ENCODE results near the gene CDH22. TPM values are rescaled to one million over a fixed set of nuclear protein-coding genes. Genes with fewer than 3 reads are reported as not detected.

Gene CDH22
- total RNA-seq, 4 donors from 2014 or later = not detected

GRCh38 chr20:46252352-46253091 is 55.8 kb downstream of the CDH22 start:
- Histone ChIP-seq H3K27me3 (peaks cover 0 to 13% of the 10 kb centered on the region in 2 donors), H3K4me3 (no peak overlapping the region), H3K4me1 (no peaks in the 10 kb centered on the region), H3K9me3 (no peaks in the 10 kb centered on the region), H3K27ac (no peak overlapping the region), H3K36me3 (no peaks in the 10 kb centered on the region)
- DNase-seq = peak in 1 of 3 donors; percentile 11
- TF ChIP-seq CTCF (IDR thresholded peaks at IDR 0.05) = no peak
- no peak for TF ChIP-seq POLR2A (IDR thresholded peaks at IDR 0.05)

- no peaks in the 10 kb centered on the region for H3K9me3 ChIP-seq
- H3K36me3 ChIP-seq = no peaks in the 10 kb centered on the region
- H3K27ac ChIP-seq = no peak overlapping the region
- DNase-seq = no peak
- H3K4me1 ChIP-seq = no peaks in the 10 kb centered on the region
- TF ChIP-seq POLR2A (IDR thresholded peaks at IDR 0.05) = no peak
- no peak for TF ChIP-seq CTCF (IDR thresholded peaks at IDR 0.05)
- peaks cover 0 to 13% of the 10 kb centered on the region in 2 donors for H3K27me3 ChIP-seq
- no peak overlapping the region for H3K4me3 ChIP-seq
These were observed 57.1 kb downstream of the CDH22 start for GRCh38 chr20:46251211-46251673.

GRCh38 chr20:46250772-46251171 is 57.5 kb downstream of the CDH22 start:
- TF ChIP-seq POLR2A (IDR thresholded peaks at IDR 0.05) = no peak
- TF ChIP-seq CTCF (IDR thresholded peaks at IDR 0.05) = no peak
- H3K27me3 ChIP-seq = peaks cover 0 to 13% of the 10 kb centered on the region in 2 donors
- no peak overlapping the region for H3K27ac ChIP-seq
- H3K9me3 ChIP-seq = no peaks in the 10 kb centered on the region
- no peaks in the 10 kb centered on the region for H3K4me1 ChIP-seq
- H3K4me3 ChIP-seq = no peak overlapping the region
- no peaks in the 10 kb centered on the region for H3K36me3 ChIP-seq
- DNase-seq = no peak

- TF ChIP-seq POLR2A (IDR thresholded peaks at IDR 0.05) (no peak), CTCF (IDR thresholded peaks at IDR 0.05) (no peak)
These were observed 58.6 kb downstream of the CDH22 start for GRCh38 chr20:46249671-46250070.

GRCh38 chr20:46246559-46246958 is 61.7 kb downstream of the CDH22 start:
- DNase-seq = no peak
- Histone ChIP-seq H3K4me1 (no peaks in the 10 kb centered on the region), H3K36me3 (no peaks in the 10 kb centered on the region), H3K9me3 (no peaks in the 10 kb centered on the region), H3K27me3 (peaks cover 0 to 13% of the 10 kb centered on the region in 2 donors), H3K4me3 (no peak overlapping the region), H3K27ac (no peak overlapping the region)
- no peak for TF ChIP-seq POLR2A (IDR thresholded peaks at IDR 0.05)
- TF ChIP-seq CTCF (IDR thresholded peaks at IDR 0.05) = no peak

More at GRCh38 chr20:46249671-46250070, 58.6 kb downstream of the CDH22 start:
- DNase-seq = no peak
- Histone ChIP-seq H3K9me3 (no peaks in the 10 kb centered on the region), H3K4me3 (no peak overlapping the region), H3K27me3 (peaks cover 0 to 13% of the 10 kb centered on the region in 2 donors), H3K36me3 (no peaks in the 10 kb centered on the region), H3K4me1 (no peaks in the 10 kb centered on the region), H3K27ac (no peak overlapping the region)
